Measurements from ENCODE around the gene RPL28. TPM values are rescaled to one million over a fixed set of nuclear protein-coding genes. Genes with fewer than 3 reads are reported as not detected.

Gene RPL28
- total and polyA plus RNA-seq, 2 of the 13 experiments (the other 11 are each of a cell fraction or from before 2014, with no cell fraction given), result 105 to 420 TPM

DNA sequence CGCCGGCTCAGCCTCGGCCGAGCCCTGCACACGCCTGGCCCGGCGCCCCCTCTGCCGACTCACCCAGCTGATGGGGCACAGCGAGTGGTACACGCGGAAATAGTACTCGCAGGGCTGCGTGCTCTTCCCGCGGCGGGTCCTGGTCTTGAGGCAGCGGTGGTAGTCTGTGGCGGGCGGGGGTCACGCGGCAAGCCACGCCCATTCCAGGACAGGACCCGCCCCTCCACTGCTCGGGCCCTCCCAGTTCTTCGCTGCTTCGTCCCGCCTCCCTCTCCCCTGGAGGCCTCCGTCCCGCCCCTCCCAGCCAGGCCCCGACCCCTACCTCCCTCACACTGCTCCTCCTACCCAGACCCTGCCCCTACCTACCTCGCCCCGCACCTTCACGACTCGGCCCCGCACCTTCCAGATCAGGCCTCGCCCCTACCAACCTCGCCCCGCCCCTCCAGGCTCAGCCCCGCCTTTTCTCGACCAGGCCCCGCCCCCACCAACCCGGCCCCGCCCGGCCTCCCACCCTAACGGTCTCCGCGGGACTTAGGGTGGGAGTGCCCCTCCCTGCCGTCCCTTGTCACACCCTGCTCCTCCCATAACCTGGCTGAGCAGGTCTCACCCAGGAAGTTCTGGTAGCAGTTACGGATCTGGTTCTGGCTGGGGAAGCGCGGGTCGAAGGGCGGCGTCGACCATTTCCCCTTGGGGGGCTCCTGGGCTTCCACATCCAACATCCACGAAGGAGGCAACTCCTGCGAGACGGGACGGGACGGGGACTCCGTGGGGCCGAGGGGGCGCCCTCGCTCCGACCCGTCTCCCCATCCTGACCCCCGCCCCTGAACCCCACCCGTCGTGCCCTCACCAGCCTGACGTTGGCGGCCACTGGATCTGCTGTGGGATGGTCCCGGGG is 31.7 kb upstream of the RPL28 start (continued):
- TF ChIP-seq SPEN (CRISPR knock-in tag; IDR thresholded peaks at IDR 0.05; ENCODE audit: low read depth), result 0 out of 2 replicates have a peak, but pooled peaks have one; percentile 15
- peak; percentile 85 for TF ChIP-seq SP4 (CRISPR knock-in tag; IDR thresholded peaks at IDR 0.05)
- TF ChIP-seq ZNF552 (CRISPR knock-in tag; IDR thresholded peaks at IDR 0.05; ENCODE audit: borderline replicate concordance), result no peak
- TF ChIP-seq YY1 (IDR thresholded peaks at IDR 0.05; ENCODE audit: insufficient read depth, insufficient replicate concordance, low read depth, low read length), result no peak
- TF ChIP-seq RCOR2 (CRISPR knock-in tag; IDR thresholded peaks at IDR 0.05), result no peak
- TF ChIP-seq ZNF3 (CRISPR knock-in tag; IDR thresholded peaks at IDR 0.05), result no peak
- TF ChIP-seq, protein P1, sequence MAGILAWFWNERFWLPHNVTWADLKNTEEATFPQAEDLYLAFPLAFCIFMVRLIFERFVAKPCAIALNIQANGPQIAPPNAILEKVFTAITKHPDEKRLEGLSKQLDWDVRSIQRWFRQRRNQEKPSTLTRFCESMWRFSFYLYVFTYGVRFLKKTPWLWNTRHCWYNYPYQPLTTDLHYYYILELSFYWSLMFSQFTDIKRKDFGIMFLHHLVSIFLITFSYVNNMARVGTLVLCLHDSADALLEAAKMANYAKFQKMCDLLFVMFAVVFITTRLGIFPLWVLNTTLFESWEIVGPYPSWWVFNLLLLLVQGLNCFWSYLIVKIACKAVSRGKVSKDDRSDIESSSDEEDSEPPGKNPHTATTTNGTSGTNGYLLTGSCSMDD (CRISPR knock-in tag; IDR thresholded peaks at IDR 0.05), result 0 out of 2 replicates have a peak, but pooled peaks have one; percentile 26
- TF ChIP-seq SAP130 (CRISPR knock-in tag; IDR thresholded peaks at IDR 0.05; ENCODE audit: low read depth), result peak; percentile 37; the same call in 1 of the 2 replicates
- TF ChIP-seq, protein P2, sequence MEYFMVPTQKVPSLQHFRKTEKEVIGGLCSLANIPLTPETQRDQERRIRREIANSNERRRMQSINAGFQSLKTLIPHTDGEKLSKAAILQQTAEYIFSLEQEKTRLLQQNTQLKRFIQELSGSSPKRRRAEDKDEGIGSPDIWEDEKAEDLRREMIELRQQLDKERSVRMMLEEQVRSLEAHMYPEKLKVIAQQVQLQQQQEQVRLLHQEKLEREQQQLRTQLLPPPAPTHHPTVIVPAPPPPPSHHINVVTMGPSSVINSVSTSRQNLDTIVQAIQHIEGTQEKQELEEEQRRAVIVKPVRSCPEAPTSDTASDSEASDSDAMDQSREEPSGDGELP (IDR thresholded peaks at IDR 0.05; ENCODE audit: borderline replicate concordance, low read depth), result 0 out of 2 replicates have a peak, but pooled peaks have one; percentile 21
- 0 out of 2 replicates have a peak, but pooled peaks have one; percentile 32 for TF ChIP-seq MTF2 (CRISPR knock-in tag; IDR thresholded peaks at IDR 0.05; ENCODE audit: borderline replicate concordance)
- 0 out of 2 replicates have a peak, but pooled peaks have one; percentile 21 for TF ChIP-seq ZNF441 (CRISPR knock-in tag; IDR thresholded peaks at IDR 0.05; ENCODE audit: borderline replicate concordance)
- no peak for TF ChIP-seq FOXA3 (CRISPR knock-in tag; IDR thresholded peaks at IDR 0.05)
- no peak for TF ChIP-seq MAZ (IDR thresholded peaks at IDR 0.05; ENCODE audit: borderline replicate concordance, low read depth, low read length)
- TF ChIP-seq MAZ (CRISPR knock-in tag; IDR thresholded peaks at IDR 0.05; ENCODE audit: low read depth), result 0 out of 2 replicates have a peak, but pooled peaks have one; percentile 29
- TF ChIP-seq, protein P3, sequence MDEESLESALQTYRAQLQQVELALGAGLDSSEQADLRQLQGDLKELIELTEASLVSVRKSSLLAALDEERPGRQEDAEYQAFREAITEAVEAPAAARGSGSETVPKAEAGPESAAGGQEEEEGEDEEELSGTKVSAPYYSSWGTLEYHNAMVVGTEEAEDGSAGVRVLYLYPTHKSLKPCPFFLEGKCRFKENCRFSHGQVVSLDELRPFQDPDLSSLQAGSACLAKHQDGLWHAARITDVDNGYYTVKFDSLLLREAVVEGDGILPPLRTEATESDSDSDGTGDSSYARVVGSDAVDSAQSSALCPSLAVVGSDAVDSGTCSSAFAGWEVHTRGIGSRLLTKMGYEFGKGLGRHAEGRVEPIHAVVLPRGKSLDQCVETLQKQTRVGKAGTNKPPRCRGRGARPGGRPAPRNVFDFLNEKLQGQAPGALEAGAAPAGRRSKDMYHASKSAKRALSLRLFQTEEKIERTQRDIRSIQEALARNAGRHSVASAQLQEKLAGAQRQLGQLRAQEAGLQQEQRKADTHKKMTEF (CRISPR knock-in tag; IDR thresholded peaks at IDR 0.05), result peak; percentile 37; the same call in 1 of the 2 replicates
- 0 out of 2 replicates have a peak, but pooled peaks have one; percentile 15 for TF ChIP-seq ZFY (CRISPR knock-in tag; IDR thresholded peaks at IDR 0.05)

Data from HepG2 (cell line).